ENCODE measurements around the gene CISD1. TPM values are rescaled to one million over a fixed set of nuclear protein-coding genes. Genes with fewer than 3 reads are reported as not detected.
"Not testable (repeated sequence)": the region's sequence is repeated elsewhere in the genome, so short reads cannot be mapped to it uniquely, and the experiment has no call there.

Gene CISD1
- 24.8 and 44.8 TPM in 2 replicates for total RNA-seq

DNA sequence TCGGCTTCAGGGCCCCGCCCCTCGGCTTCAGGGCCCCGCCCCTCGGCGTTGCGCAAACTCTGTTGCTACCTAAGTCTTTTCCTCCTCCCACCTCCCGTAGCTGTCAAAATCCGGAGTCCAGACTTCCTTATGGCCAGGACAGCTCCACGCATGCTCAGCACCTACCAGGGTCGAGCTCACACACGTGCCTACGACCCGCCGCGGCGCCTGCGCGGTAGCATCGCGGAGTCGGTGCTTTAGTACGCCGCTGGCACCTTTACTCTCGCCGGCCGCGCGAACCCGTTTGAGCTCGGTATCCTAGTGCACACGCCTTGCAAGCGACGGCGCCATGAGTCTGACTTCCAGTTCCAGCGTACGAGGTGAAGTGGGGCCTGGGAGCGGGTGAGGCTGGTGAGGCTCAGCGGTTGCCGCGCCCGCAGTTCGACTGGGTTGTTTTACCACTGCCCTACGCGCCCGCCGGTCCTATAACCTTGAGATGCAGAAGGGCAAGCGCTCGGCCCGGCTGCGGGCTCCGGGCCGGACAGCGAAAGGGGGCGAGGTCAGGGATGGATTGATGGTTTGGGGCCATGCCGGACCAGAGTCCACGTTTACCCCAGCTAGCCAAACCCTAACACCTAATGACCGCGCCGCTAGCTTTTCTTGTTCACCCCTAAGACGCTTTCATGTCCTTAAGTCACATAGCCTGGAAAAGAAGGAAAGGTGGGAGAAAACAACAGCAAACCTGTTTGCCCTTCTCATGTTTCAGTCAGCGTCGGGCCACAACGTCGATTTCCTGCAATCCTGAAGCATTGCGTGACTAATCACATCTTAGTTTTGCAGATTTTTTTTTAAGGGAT, at the start of gene CISD1:
TSS of gene CISD1 (plus strand) at position 217 of the 836 bp plus-strand sequence. CDS start at position 329, 112 bp downstream.
- peak; percentile 96 for DNase-seq (ENCODE audit: extremely low read depth, low read depth, low spot score)

DNA sequence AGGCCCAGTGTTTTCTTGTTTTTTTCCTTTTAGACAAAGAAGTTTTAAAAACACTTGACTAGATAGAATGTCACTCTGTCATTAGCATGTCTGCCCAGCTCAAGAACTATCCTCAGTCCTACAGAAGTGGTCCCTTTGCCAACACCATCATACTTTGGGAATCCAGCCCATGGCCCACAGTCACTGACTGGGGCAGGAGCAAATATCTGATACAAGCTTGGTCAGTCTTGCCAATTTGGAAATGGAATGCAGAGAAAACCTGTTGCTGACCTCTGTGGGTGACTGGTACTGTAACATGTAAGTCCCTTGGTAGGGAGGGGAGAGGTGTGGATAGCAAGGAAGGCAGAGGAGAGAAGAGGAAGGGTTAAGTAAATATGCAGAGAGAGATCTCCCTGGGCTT, 49.1 kb upstream of the CISD1 start:
- no peak for DNase-seq (ENCODE audit: extremely low read depth, low read depth, low spot score)

- DNase-seq (ENCODE audit: extremely low read depth, low read depth, low spot score), result no peak
Observed at GRCh38 chr10:58220769-58221451, 48.1 kb upstream of the CISD1 start.

GRCh38 chr10:58225654-58226053, 43.3 kb upstream of the CISD1 start:
- no peak for DNase-seq (ENCODE audit: extremely low read depth, low read depth, low spot score)

GRCh38 chr10:58229856-58230255, 39.1 kb upstream of the CISD1 start:
- not testable (repeated sequence) for DNase-seq (ENCODE audit: extremely low read depth, low read depth, low spot score)

DNA sequence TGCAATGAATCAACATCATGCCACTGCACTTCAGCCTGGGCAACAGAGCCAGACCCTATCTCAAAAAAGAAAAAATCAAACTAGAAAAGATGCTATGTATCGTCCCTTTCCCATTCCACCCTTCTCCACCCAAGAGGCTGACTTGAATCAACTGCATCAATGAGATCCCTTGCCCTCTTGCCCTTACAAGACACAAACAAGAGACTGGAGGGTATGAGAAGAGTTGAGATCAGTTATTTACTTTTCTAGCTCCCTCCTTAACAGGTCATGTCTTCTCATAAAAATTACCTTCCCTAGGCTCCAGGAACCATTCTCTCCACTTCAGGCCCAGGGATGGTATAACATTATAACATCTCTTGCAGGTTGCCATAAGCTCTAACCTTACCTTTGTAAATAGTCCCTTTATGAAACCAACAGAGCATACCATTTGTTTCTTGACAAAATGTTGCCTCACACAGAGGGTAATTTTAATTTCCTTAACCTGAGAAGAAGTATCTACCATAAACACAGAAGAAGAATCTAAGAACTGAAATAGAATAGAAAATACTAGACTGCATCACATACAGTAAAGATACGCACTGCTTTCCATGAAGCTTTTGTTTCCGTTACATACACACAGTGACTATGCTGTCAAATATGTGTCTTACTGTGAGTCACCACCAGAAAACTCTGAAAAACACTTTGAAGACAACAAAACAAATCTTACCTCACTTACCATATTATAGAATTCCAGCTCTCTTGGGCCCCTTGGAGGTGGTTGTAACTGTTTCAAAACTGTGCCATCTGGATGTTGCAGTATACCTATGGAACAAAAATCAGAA, 31.7 kb upstream of the CISD1 start:
- peak; percentile 80 for DNase-seq (ENCODE audit: extremely low read depth, low read depth, low spot score)

GRCh38 chr10:58239561-58240169, 29.3 kb upstream of the CISD1 start:
- peak; percentile 69 for DNase-seq (ENCODE audit: extremely low read depth, low read depth, low spot score)

GRCh38 chr10:58240531-58240930, 28.4 kb upstream of the CISD1 start:
- DNase-seq (ENCODE audit: extremely low read depth, low read depth, low spot score), result no peak

GRCh38 chr10:58241346-58241745, 27.6 kb upstream of the CISD1 start:
- DNase-seq (ENCODE audit: extremely low read depth, low read depth, low spot score), result no peak

GRCh38 chr10:58243269-58243668, 25.7 kb upstream of the CISD1 start:
- DNase-seq (ENCODE audit: extremely low read depth, low read depth, low spot score), result no peak

DNA sequence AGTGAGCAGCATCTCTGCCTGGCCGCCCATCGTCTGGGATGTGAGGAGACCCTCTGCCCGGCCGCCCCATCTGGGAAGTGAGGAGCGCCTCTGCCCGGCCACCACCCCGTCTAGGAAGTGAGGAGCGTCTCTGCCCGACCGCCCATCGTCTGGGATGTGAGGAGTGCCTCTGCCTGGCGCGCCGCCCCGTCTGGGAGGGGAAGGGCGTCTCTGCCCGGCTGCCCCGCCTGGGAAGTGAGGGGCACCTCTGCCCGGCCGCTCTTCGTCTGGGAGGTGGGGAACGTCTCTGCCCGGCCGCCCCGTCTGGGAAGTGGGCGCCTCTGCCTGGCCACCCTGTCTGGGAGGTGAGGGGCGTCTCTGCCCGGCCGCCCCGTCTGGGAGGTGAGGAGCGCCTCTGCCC, 25.2 kb upstream of the CISD1 start:
- DNase-seq (ENCODE audit: extremely low read depth, low read depth, low spot score), result not testable (repeated sequence)

GRCh38 chr10:58244242-58244641, 24.7 kb upstream of the CISD1 start:
- DNase-seq (ENCODE audit: extremely low read depth, low read depth, low spot score), result not testable (repeated sequence)

DNA sequence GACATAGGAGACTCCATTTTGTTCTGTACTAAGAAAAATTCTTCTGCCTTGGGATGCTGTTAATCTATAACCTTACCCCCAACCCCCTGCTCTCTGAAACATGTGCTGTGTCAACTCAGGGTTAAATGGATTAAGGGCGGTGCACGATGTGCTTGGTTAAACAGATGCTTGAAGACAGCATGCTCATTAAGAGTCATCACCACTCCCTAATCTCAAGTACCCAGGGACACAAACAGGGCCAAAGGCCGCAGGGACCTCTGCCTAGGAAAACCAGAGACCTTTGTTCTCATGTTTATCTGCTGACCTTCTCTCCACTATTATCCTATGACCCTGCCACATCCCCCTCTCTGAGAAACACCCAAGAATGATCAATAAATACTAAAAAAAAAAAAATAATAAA, 24.3 kb upstream of the CISD1 start:
- DNase-seq (ENCODE audit: extremely low read depth, low read depth, low spot score), result not testable (repeated sequence)

DNA sequence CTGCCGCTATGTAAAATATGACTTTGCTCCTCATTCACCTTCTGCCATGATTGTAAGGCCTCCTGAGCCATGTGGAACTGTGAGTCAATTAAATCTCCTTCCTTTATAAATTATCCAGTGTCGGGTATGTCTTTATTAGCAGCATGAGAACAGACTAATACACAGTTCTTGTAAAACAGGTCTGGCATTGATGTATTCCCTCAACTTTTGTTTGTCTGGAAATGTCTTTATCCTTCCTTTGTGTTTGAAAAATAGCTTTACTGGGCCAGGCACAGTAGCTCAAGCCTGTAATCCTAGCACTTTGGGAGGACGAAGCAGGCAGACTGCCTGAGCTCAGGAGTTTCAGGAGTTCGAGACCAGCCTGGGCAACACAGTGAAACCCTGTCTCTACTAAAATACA, 15.8 kb upstream of the CISD1 start:
- DNase-seq (ENCODE audit: extremely low read depth, low read depth, low spot score), result no peak

DNA sequence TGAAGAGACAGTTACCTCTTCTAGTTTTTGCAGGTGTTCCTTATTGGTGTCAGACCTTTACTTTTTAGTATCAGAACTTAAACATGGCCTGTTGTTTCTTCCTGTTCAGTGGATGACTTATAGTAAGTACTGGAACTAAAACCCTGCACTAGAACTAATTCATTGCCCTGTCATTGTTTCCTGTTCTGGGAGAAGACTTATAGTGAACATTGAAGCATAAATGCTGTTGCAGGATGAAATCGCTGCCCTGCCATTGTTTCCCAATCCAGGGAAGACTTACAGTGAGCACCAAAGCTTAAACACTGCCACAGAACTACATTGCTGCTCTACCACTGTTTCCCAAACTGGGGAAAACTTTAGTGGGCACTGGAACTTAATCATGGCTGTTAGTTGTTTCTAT, 14.3 kb upstream of the CISD1 start:
- DNase-seq (ENCODE audit: extremely low read depth, low read depth, low spot score), result no peak

DNA sequence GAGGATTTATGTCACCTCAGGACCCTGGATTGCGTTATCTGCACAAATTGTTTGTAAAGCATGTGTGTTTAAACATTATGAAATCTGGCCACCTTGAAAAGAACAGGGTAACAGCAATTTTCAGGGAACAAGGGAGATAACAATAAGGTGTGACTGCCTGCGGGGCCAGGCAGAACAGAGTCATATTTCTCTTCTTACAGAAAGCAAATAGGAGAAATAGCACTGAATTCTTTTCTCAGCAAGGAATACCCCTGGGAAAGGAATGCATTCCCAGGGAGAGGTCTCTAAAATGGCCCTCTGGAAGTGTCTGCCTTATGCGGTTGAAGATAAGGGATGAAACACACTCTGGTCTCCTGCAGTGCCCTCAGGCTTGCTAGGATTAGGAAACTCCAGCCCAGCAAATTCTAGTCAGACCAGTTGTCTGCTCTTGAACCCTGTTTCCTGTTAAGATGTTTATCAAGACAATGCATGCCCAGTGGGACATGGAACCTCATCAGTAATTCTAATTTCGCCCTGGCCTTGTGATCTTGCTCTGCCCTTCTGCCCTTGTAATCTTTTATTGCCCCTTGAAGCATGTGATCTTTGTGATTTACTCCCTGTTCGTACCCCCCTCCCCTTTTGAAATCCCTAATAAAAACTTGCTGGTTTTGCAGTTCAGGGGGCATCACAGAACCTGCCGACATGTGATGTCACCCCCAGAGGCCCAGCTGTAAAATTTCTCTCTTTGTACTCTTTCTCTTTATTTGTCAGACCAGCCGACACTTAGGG, 12.8 kb upstream of the CISD1 start:
- not testable (repeated sequence) for DNase-seq (ENCODE audit: extremely low read depth, low read depth, low spot score)

DNA sequence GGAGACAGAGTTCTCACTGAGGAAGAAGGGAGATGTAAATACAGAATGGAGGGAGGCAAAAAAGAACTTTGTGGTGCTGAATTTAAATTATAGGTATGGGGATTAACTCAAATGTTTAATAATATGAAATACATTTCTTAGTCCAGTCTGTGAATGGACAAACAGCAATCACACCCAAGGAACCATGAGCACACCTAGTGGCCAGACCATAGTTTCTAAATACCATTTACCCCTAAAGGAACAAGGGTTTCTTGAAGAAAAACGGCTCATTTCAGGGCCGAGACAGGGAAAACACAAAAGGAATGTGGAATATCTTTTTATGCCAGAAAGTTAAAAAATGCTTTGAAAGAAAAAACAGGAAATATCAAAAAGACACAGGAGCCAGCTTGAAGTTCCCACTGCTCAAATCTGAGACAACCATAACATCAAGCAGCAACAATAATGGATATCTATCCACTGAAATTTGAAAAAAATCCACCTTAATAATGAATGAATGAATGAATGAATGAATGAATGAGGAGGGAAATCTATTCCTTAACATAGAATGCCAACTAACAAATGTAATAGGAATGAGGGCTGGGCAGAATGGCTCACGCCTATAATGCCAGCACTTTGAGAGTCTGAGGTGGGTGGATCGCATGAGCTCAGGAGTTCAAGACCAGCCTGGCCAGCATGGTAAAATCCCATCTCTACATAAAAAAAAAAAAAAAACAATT, 9.8 kb upstream of the CISD1 start:
- DNase-seq (ENCODE audit: extremely low read depth, low read depth, low spot score), result no peak

DNA sequence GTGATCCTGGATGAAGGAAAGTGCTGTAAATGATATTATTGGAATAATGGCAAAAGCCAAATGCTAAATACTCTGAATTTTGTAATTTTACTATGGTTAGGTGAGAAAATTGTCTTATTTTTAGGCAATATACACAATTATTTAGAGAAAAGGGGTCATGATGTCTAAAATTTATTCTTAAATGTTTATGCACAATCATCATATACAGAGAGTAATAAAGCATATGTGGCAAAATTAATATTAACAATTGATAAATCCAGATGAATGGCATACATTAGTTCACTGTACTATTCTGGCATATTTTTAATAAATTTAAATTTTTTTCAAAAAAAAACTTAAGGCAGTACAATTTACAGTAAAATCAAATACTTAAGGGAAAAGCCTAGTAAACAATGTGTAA, 8.6 kb upstream of the CISD1 start:
- no peak for DNase-seq (ENCODE audit: extremely low read depth, low read depth, low spot score)

- no peak for DNase-seq (ENCODE audit: extremely low read depth, low read depth, low spot score)
Observed at GRCh38 chr10:58262766-58263165, 6.2 kb upstream of the CISD1 start.
